Vagina (tissue), 2 donors: Measurements from ENCODE around the gene CDON. TPM values are rescaled to one million over a fixed set of nuclear protein-coding genes. Genes with fewer than 3 reads are reported as not detected.

Source experiments
- DNase-seq, 2 donors: peaks; one replicate each; pipeline ENCODE4 v3.0.0-alpha.2; 2017; ENCODE audit errors: extremely low spot score in 2 of 2
- H3K27ac ChIP-seq: fragments of 200-600 bp; sonication (generic); one replicate; pipeline ENCODE4 v1.5.1; 2019
- H3K27me3 ChIP-seq: fragments of 200-600 bp; sonication (generic); one replicate; pipeline ENCODE4 v1.5.1; 2019
- H3K36me3 ChIP-seq, 2 donors: fragments of 200-600 bp; sonication (generic); one replicate each; pipeline ENCODE4 v1.5.1; 2017 to 2019
- H3K4me1 ChIP-seq: fragments of 200-600 bp; sonication (generic); one replicate; pipeline ENCODE4 v1.5.1; 2019
- H3K4me3 ChIP-seq, 2 donors: fragments of 200-600 bp; sonication (generic); 1 replicate in 1 of 2; 2 replicates in 1 of 2; pipeline ENCODE4 v1.5.1; 2016 to 2019
- H3K9me3 ChIP-seq: fragments of 200-600 bp; sonication (generic); one replicate; pipeline ENCODE4 v1.5.1; 2019
- CTCF ChIP-seq, 3 experiments: fragments of 450-650 bp in 2 of 3; fragments of 200-600 bp in 1 of 3; sonication (generic) in 1 of 3; IDR thresholded peaks; one replicate each; pipeline ENCODE4 v1.5.1; 2017 to 2019; ENCODE audit warnings: antibody characterized with exemption in 3 of 3, mild to moderate bottlenecking in 2 of 3, moderate library complexity in 2 of 3
- POLR2A ChIP-seq, 2 donors: fragments of 450-650 bp; IDR thresholded peaks; one replicate each; pipeline ENCODE4 v1.6.1; 2017; ENCODE audit warnings: antibody characterized with exemption in 2 of 2, mild to moderate bottlenecking in 2 of 2, moderate library complexity in 2 of 2
- POLR2AphosphoS5 ChIP-seq, 2 donors: sonication (generic); formaldehyde crosslinking; IDR thresholded peaks; one replicate each; pipeline ENCODE4 v1.9.0; 2017; ENCODE audit warnings: antibody characterized with exemption in 2 of 2, mild to moderate bottlenecking in 2 of 2, low read depth in 1 of 2; ENCODE audit not compliant: insufficient read depth in 1 of 2
- intact Hi-C: fragments of 100-400 bp; cut with DNase I; formaldehyde crosslinking; loops from one replicate; pipeline ENCODE4 v1.15.1; 2023
- total RNA-seq: library from RNA; depleted of rRNA; stranded (reverse); fragments of >200 nt; gene quantifications from one replicate; pipeline ENCODE4 v1.2.3, GENCODE V29; 2016

Gene CDON
- total RNA-seq, 1 donor from 2014 or later = 9.8 TPM

DNA sequence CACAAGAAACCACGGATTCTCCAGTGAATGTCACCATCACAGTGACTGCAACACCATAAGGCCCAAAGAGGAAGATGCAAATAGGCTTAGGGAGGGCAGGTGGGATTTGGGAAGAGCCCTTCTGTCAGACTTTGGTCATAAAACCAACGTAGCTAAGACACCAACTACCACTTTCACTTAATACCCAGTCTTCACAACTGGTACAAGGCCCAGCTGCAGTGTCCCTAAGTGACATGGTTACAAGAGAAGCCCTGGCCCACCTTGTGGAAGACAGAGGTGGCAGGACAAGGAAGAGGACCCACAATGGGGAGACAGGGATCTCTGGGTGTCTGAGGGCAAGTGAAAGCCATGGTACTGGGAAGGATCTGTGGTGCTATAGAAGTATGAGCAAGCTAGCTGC lies 106.8 kb downstream of the CDON start:
- Histone ChIP-seq H3K9me3 (no peaks in the 10 kb centered on the region), H3K27ac (no peak overlapping the region), H3K4me3 (no peak overlapping the region), H3K27me3 (no peaks in the 10 kb centered on the region), H3K4me1 (peaks cover 48% of the 10 kb centered on the region), H3K36me3 (no peaks in the 10 kb centered on the region)
- DNase-seq = peak; percentile 49 to 87
- intact Hi-C loops = loop anchor here (10.0 kb wide), 1 partner anchor 699 kb away; no protein-coding TSS in a partner anchor
- TF ChIP-seq CTCF (IDR thresholded peaks at IDR 0.05) (no peak), POLR2AphosphoS5 (IDR thresholded peaks at IDR 0.05; ENCODE audit: insufficient read depth in 1 of 2, low read depth in 1 of 2) (no peak), POLR2A (IDR thresholded peaks at IDR 0.05) (no peak)

DNA sequence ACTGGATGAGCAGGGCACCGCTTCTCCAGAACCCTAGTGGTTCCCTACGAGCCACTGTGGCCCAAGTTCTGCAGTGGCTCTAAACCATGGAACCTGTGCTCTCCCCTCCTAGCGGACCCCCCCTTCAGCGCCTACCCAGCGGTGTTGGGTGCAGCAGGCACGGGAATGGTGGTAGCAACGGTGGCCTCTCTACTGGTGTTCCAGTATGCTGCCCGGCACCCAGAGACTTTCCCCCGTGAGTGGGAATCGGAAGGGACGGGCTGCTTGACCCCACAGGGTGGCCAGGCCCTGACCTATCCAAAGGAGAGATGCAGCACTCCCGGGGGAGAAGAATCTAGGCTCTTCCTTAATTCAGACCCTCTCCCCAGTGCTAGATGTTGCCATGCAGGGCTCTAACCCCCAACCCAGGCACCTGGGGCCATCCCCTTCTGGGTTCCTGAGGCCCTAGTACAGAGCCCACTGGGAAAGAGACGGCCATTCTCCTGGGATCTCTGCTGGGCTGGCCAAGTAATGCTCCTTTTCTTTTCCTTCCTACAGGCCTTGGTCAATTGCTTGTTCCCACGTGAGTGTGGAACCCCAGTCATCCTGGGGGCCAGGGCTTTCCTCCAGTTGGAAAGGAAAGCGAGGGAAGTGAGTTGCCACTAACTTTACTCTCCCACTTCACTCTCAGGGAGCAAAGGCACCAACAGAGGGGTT lies 107.6 kb downstream of the CDON start:
- TF ChIP-seq POLR2A (IDR thresholded peaks at IDR 0.05) (no peak), CTCF (IDR thresholded peaks at IDR 0.05) (no peak), POLR2AphosphoS5 (IDR thresholded peaks at IDR 0.05; ENCODE audit: insufficient read depth in 1 of 2, low read depth in 1 of 2) (no peak)
- no peaks in the 10 kb centered on the region for H3K27me3 ChIP-seq
- H3K27ac ChIP-seq = no peak overlapping the region
- H3K9me3 ChIP-seq = no peaks in the 10 kb centered on the region
- no peaks in the 10 kb centered on the region for H3K36me3 ChIP-seq
- peak in 1 of 2 donors; percentile 81 for DNase-seq
- intact Hi-C loops = loop anchor here (10.0 kb wide), 1 partner anchor 700 kb away; no protein-coding TSS in a partner anchor
- H3K4me1 ChIP-seq = peaks cover 52% of the 10 kb centered on the region
- no peak overlapping the region for H3K4me3 ChIP-seq

GRCh38 chr11:125954123-125954944 lies 108.3 kb downstream of the CDON start:
- Histone ChIP-seq H3K4me3 (no peak overlapping the region), H3K27ac (no peak overlapping the region), H3K27me3 (no peaks in the 10 kb centered on the region), H3K4me1 (peaks cover 52% of the 10 kb centered on the region), H3K9me3 (no peaks in the 10 kb centered on the region), H3K36me3 (no peaks in the 10 kb centered on the region)
- TF ChIP-seq CTCF (IDR thresholded peaks at IDR 0.05) (no peak), POLR2AphosphoS5 (IDR thresholded peaks at IDR 0.05; ENCODE audit: insufficient read depth in 1 of 2, low read depth in 1 of 2) (no peak), POLR2A (IDR thresholded peaks at IDR 0.05) (no peak)
- DNase-seq = peak in 1 of 2 donors; percentile 72
- intact Hi-C loops = loop anchor here (10.0 kb wide), 1 partner anchor 700 kb away; no protein-coding TSS in a partner anchor

- no peaks in the 10 kb centered on the region for H3K36me3 ChIP-seq
- H3K27me3 ChIP-seq = no peaks in the 10 kb centered on the region
- peak overlapping the region; percentile 1 to 17 for H3K4me3 ChIP-seq
- peak in 1 of 2 donors; percentile 86 for DNase-seq
- H3K9me3 ChIP-seq = no peaks in the 10 kb centered on the region
- peak overlapping the region; percentile 29 for H3K27ac ChIP-seq
- H3K4me1 ChIP-seq = peaks cover 52% of the 10 kb centered on the region
- TF ChIP-seq CTCF (IDR thresholded peaks at IDR 0.05) (no peak), POLR2AphosphoS5 (IDR thresholded peaks at IDR 0.05; ENCODE audit: insufficient read depth in 1 of 2, low read depth in 1 of 2) (no peak), POLR2A (IDR thresholded peaks at IDR 0.05) (no peak)
- intact Hi-C loops = loop anchor here (10.0 kb wide), 1 partner anchor 701 kb away; no protein-coding TSS in a partner anchor
Observed at GRCh38 chr11:125953401-125953935, 109.2 kb downstream of the CDON start.
